SU-DHL-6 (cell line): ENCODE data around the gene GRIK4.

Experiments used
- H2AFZ ChIP-seq: fragments of 200-600 bp; sonication (generic); 2 replicates; pipeline ENCODE4 v1.6.1; 2014; ENCODE audit warnings: low read depth, mild to moderate bottlenecking, moderate library complexity, mixed read lengths, antibody characterized with exemption, low read length; ENCODE audit not compliant: severe bottlenecking
- H3F3A ChIP-seq: fragments of 200-600 bp; shearing (Covaris generic); 2 replicates; pipeline ENCODE4 v1.6.0; 2016; ENCODE audit warnings: antibody characterized with exemption, mild to moderate bottlenecking; ENCODE audit not compliant: insufficient read depth
- H3K27ac ChIP-seq: fragments of 200-600 bp; sonication (generic); 2 replicates; pipeline ENCODE4 v1.5.1; 2016; ENCODE audit warnings: low read depth, mild to moderate bottlenecking, low read length, moderate library complexity, mixed read lengths
- H3K27me3 ChIP-seq: fragments of 200-600 bp; sonication (generic), shearing (Covaris generic); 2 replicates; pipeline ENCODE4 v1.6.0; 2014; ENCODE audit warnings: mild to moderate bottlenecking, low read length
- H3K36me3 ChIP-seq: fragments of 200-600 bp; sonication (generic); 2 replicates; pipeline ENCODE4 v1.6.1; 2014; ENCODE audit warnings: mild to moderate bottlenecking, low read length, mixed read lengths
- H3K4me2 ChIP-seq: fragments of 300-600, 200-600 bp; shearing (Covaris generic), sonication (generic); 2 replicates; pipeline ENCODE4 v1.6.0; 2014; ENCODE audit warnings: low read length, low read depth, mild to moderate bottlenecking; ENCODE audit not compliant: poor library complexity, severe bottlenecking
- H3K4me3 ChIP-seq: fragments of 200-600 bp; sonication (generic); 2 replicates; pipeline ENCODE4 v1.5.1; 2014; ENCODE audit warnings: antibody characterized with exemption, low read length, mild to moderate bottlenecking, mixed read lengths; ENCODE audit not compliant: insufficient read depth, poor library complexity, severe bottlenecking
- H3K79me2 ChIP-seq: fragments of 200-600 bp; sonication (generic); 2 replicates; pipeline ENCODE4 v1.6.1; 2014; ENCODE audit warnings: mild to moderate bottlenecking, low read length, moderate library complexity; ENCODE audit not compliant: insufficient read depth
- H3K9ac ChIP-seq: fragments of 200-600 bp; sonication (generic); 2 replicates; pipeline ENCODE4 v1.7.0; 2014; ENCODE audit warnings: mild to moderate bottlenecking, low read length
- H3K9me2 ChIP-seq: fragments of 200-600 bp; sonication (generic); replicated peaks from 2 replicates; pipeline ENCODE4 v1.6.1; 2014; ENCODE audit warnings: low read length; ENCODE audit not compliant: insufficient read depth
- H3K9me3 ChIP-seq: fragments of 200-600 bp; sonication (generic); 2 replicates; pipeline ENCODE4 v1.6.1; 2014; ENCODE audit warnings: low read length, mixed read lengths; ENCODE audit not compliant: insufficient read depth
- H4K20me1 ChIP-seq: fragments of 200-600 bp; sonication (generic); 2 replicates; pipeline ENCODE4 v1.6.1; 2014; ENCODE audit warnings: low read depth, mild to moderate bottlenecking, antibody characterized with exemption, low read length, moderate library complexity, mixed read lengths
- CTCF ChIP-seq: fragments of 200-600 bp; sonication (generic); IDR thresholded peaks from one replicate; pipeline ENCODE4 v1.5.1; 2017; ENCODE audit warnings: antibody characterized with exemption, mild to moderate bottlenecking, low read length, moderate library complexity; ENCODE audit not compliant: insufficient read depth, poor library complexity, severe bottlenecking
- EZH2phosphoT487 ChIP-seq: fragments of 200-600 bp; sonication (generic), shearing (Covaris generic); conservative IDR thresholded peaks from 2 replicates; pipeline ENCODE4 v1.6.1; 2018; ENCODE audit warnings: mild to moderate bottlenecking, antibody characterized with exemption, low read length, moderate library complexity, mixed read lengths

GRIK4 gene

GRCh38 chr11:120837696-120838095 lies 326.1 kb downstream of the GRIK4 start:
- Histone ChIP-seq H2AFZ (no peak overlapping the region), H3K9me3 (no peaks in the 10 kb centered on the region), H3F3A (no peaks in the 10 kb centered on the region), H3K9me2 (no peaks in the 10 kb centered on the region), H3K9ac (no peak overlapping the region), H3K79me2 (no peaks in the 10 kb centered on the region), H3K4me3 (no peak overlapping the region), H3K4me2 (no peak overlapping the region), H3K27me3 (no peaks in the 10 kb centered on the region), H4K20me1 (no peaks in the 10 kb centered on the region), H3K36me3 (no peaks in the 10 kb centered on the region), H3K27ac (no peak overlapping the region)
- no peak for TF ChIP-seq CTCF
- TF ChIP-seq EZH2phosphoT487: no peak

DNA sequence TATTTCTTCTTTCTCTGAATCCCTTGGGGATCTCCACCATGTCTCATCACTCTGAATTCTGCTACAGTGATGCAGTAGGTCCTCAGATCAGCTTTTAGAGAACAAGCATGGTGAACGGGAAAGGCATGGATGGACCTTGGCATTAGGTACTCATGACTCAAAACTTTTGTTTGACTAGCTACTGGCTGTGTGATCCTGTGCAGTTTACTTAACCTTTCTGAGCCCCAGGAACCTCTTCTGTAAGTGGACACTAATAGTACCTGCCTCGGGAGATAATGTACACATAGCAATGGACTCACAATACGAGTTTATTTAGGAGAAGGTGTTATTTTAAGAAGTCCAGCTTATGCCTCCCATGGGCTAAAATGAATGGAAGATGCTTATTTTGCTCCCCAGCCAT lies 327.7 kb downstream of the GRIK4 start:
- Histone ChIP-seq H4K20me1 (no peaks in the 10 kb centered on the region), H3K9me2 (no peaks in the 10 kb centered on the region), H3F3A (no peaks in the 10 kb centered on the region), H3K4me2 (no peak overlapping the region), H3K27ac (no peak overlapping the region), H3K9me3 (no peaks in the 10 kb centered on the region), H3K4me3 (no peak overlapping the region), H3K9ac (no peak overlapping the region), H2AFZ (no peak overlapping the region), H3K79me2 (no peaks in the 10 kb centered on the region), H3K27me3 (no peaks in the 10 kb centered on the region), H3K36me3 (no peaks in the 10 kb centered on the region)
- TF ChIP-seq EZH2phosphoT487: no peak
- no peak for TF ChIP-seq CTCF

DNA sequence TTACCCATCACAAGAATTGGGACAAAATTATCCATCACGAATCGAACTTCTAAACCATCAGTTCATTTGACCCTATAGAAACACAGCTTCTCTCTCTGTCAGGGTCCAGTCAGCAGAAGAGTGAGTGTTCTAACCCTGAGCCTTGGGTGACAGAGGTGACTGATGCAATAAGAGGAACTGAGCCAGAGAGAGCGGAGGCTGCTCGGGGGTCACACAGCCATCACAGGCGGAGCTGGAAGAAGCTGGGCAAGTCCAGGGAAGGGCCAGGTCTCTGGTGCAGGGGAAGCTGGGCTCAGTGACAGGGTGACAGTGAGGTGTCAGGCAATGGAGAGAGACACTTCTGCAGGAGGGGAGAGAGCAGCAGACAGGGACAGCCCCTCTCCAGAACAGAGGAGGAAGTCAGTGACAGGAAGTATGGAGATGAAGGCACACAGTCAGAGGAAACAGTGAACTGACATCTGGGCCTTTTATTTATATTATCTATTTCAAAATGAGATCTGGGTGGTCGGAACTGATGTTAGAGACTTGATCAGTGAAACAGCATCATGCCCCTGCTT lies 328.4 kb downstream of the GRIK4 start:
- no peak overlapping the region; the same call in 1 of the 2 replicates for H3K9ac ChIP-seq
- H3K4me2 ChIP-seq: no peak overlapping the region
- no peaks in the 10 kb centered on the region for H3K9me2 ChIP-seq
- H3K27me3 ChIP-seq: no peaks in the 10 kb centered on the region
- TF ChIP-seq EZH2phosphoT487 (no peak), CTCF (no peak)
- no peak overlapping the region for H2AFZ ChIP-seq
- no peak overlapping the region for H3K4me3 ChIP-seq
- H3K9me3 ChIP-seq: no peaks in the 10 kb centered on the region
- H3K79me2 ChIP-seq: no peaks in the 10 kb centered on the region
- H3K36me3 ChIP-seq: no peaks in the 10 kb centered on the region
- no peaks in the 10 kb centered on the region for H3F3A ChIP-seq
- no peaks in the 10 kb centered on the region for H4K20me1 ChIP-seq
- no peak overlapping the region for H3K27ac ChIP-seq

DNA sequence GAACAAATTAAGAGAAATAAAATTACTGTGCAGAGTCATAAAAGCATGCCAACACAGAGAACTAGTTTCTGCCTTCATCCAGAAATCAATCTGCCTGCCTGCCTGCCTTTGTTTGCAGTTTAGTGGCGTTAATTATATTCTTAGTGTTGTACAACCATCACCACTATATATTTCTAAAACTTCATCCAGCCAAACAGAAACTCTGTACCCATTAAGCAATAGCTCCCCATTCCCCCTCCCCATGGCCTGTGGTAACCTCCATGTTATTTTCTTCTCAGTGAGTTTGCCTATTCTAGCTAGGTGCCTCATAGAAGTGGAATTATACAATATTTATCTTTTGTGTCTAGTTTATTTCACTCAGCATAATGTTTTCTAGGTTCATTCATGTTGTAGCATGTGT lies 329.1 kb downstream of the GRIK4 start:
- Histone ChIP-seq H3K4me2 (no peak overlapping the region), H4K20me1 (no peaks in the 10 kb centered on the region), H3K27ac (no peak overlapping the region), H3K9me2 (no peaks in the 10 kb centered on the region), H3K4me3 (no peak overlapping the region), H3K27me3 (no peaks in the 10 kb centered on the region), H3K36me3 (no peaks in the 10 kb centered on the region), H3K79me2 (no peaks in the 10 kb centered on the region), H3F3A (no peaks in the 10 kb centered on the region), H3K9me3 (no peaks in the 10 kb centered on the region), H3K9ac (no peak overlapping the region), H2AFZ (no peak overlapping the region)
- TF ChIP-seq EZH2phosphoT487: no peak
